ENCODE measurements around the gene BEAN1.

- TF ChIP-seq, protein P1, sequence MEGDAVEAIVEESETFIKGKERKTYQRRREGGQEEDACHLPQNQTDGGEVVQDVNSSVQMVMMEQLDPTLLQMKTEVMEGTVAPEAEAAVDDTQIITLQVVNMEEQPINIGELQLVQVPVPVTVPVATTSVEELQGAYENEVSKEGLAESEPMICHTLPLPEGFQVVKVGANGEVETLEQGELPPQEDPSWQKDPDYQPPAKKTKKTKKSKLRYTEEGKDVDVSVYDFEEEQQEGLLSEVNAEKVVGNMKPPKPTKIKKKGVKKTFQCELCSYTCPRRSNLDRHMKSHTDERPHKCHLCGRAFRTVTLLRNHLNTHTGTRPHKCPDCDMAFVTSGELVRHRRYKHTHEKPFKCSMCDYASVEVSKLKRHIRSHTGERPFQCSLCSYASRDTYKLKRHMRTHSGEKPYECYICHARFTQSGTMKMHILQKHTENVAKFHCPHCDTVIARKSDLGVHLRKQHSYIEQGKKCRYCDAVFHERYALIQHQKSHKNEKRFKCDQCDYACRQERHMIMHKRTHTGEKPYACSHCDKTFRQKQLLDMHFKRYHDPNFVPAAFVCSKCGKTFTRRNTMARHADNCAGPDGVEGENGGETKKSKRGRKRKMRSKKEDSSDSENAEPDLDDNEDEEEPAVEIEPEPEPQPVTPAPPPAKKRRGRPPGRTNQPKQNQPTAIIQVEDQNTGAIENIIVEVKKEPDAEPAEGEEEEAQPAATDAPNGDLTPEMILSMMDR (IDR thresholded peaks at IDR 0.05; ENCODE audit: insufficient read depth, low read depth, low read length): no peak
- no peak for TF ChIP-seq EZH2 (IDR thresholded peaks at IDR 0.05; ENCODE audit: insufficient read depth, low read length)
These were observed 54.2 kb downstream of the BEAN1 start for GRCh38 chr16:66481081-66481942.

Measured in astrocyte (in vitro differentiated cells and primary cell).